Fibroblast of lung (primary cell): ENCODE data around the gene AFAP1.

Experiments used
- EZH2 ChIP-seq: IDR thresholded peaks from 2 replicates; pipeline ENCODE4 v1.5.1; 2012; ENCODE audit warnings: low read length, control low read depth, mild to moderate bottlenecking; ENCODE audit errors: missing control alignments
- TF ChIP-seq, protein P1 (sequence below), 2 donors: IDR thresholded peaks in 1 of 2; conservative IDR thresholded peaks in 1 of 2; 1 replicate in 1 of 2; 2 replicates in 1 of 2; pipeline ENCODE4 v1.5.1; 2011 to 2012; ENCODE audit warnings: low read length in 2 of 2, control low read depth in 1 of 2, inconsistent platforms in 1 of 2, low read depth in 1 of 2, mild to moderate bottlenecking in 1 of 2

DNA sequence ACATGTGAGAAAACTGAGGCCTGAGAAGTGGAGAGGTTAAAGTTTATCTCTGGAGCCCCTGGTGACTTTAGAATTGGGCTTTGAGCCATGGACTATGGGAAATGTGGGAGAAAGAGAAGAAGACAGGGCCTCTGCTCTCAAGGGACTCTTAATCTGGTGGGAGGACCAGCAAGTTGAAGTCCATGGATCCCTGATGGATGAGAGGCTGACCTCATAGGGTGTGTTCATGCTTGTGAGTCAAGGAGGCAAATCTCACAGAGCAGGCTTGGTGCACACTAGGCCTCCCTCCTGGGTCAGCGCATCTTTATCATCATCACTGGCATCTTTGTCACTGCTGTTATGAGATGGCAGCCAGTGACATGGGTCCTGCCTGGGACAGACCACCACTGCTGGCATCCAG, 211.9 kb downstream of the AFAP1 start:
- TF ChIP-seq, protein P1, sequence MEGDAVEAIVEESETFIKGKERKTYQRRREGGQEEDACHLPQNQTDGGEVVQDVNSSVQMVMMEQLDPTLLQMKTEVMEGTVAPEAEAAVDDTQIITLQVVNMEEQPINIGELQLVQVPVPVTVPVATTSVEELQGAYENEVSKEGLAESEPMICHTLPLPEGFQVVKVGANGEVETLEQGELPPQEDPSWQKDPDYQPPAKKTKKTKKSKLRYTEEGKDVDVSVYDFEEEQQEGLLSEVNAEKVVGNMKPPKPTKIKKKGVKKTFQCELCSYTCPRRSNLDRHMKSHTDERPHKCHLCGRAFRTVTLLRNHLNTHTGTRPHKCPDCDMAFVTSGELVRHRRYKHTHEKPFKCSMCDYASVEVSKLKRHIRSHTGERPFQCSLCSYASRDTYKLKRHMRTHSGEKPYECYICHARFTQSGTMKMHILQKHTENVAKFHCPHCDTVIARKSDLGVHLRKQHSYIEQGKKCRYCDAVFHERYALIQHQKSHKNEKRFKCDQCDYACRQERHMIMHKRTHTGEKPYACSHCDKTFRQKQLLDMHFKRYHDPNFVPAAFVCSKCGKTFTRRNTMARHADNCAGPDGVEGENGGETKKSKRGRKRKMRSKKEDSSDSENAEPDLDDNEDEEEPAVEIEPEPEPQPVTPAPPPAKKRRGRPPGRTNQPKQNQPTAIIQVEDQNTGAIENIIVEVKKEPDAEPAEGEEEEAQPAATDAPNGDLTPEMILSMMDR (conservative IDR thresholded peaks at IDR 0.05 in 1 of 2, IDR thresholded peaks at IDR 0.05 in 1 of 2; ENCODE audit: low read depth in 1 of 2, low read length in 2 of 2), result no peak
- TF ChIP-seq EZH2, result no peak
